OCI-LY3 (cell line): Measurements from ENCODE around the gene ZNRF2.

Source experiments
- H2AFZ ChIP-seq: fragments of 200-600, 300-600 bp; shearing (Covaris generic); 2 replicates; pipeline ENCODE4 v1.6.0; 2014; ENCODE audit warnings: antibody characterized with exemption, low read depth, low read length
- H3K27ac ChIP-seq: fragments of 200-600, 300-600 bp; sonication (generic); 2 replicates; pipeline ENCODE4 v1.5.1; 2014; ENCODE audit warnings: mild to moderate bottlenecking, low read length, moderate library complexity, mixed read lengths
- H3K27me3 ChIP-seq: fragments of 200-600, 300-600 bp; sonication (generic); 2 replicates; pipeline ENCODE4 v1.6.1; 2014; ENCODE audit warnings: low read depth, low read length, mixed read lengths
- H3K36me3 ChIP-seq: fragments of 200-600, 300-600 bp; sonication (generic); replicated peaks from 2 replicates; pipeline ENCODE3; 2014; ENCODE audit warnings: low read depth, low read length, mixed read lengths
- H3K4me1 ChIP-seq: fragments of 300-600, 200-600 bp; sonication (generic); 2 replicates; pipeline ENCODE4 v1.6.1; 2014; ENCODE audit warnings: low read length, mixed read lengths
- H3K4me2 ChIP-seq: fragments of 200-600, 300-600 bp; sonication (generic); 2 replicates; pipeline ENCODE4 v1.6.1; 2014; ENCODE audit warnings: low read length, mixed read lengths
- H3K4me3 ChIP-seq: fragments of 300-600, 200-600 bp; sonication (generic); 2 replicates; pipeline ENCODE4 v1.5.1; 2014; ENCODE audit warnings: antibody characterized with exemption, mild to moderate bottlenecking, low read length, moderate library complexity
- H3K79me2 ChIP-seq: fragments of 300-600, 200-600 bp; shearing (Covaris generic); 2 replicates; pipeline ENCODE4 v1.6.1; 2014; ENCODE audit warnings: mild to moderate bottlenecking, low read length, mixed read lengths
- H3K9ac ChIP-seq: fragments of 300-600, 200-600 bp; shearing (Covaris generic); 2 replicates; pipeline ENCODE4 v1.6.0; 2014; ENCODE audit warnings: mild to moderate bottlenecking, low read length, moderate library complexity
- H3K9me3 ChIP-seq: fragments of 200-600, 300-600 bp; shearing (Covaris generic); 2 replicates; pipeline ENCODE4 v1.6.1; 2014; ENCODE audit warnings: low read length, mixed read lengths; ENCODE audit not compliant: insufficient read depth
- H4K20me1 ChIP-seq: fragments of 200-600, 300-600 bp; sonication (generic); 2 replicates; pipeline ENCODE4 v1.6.1; 2016; ENCODE audit warnings: low read length, mixed read lengths; ENCODE audit not compliant: insufficient read depth
- EZH2phosphoT487 ChIP-seq: fragments of 200-600 bp; shearing (Covaris generic); IDR thresholded peaks from 2 replicates; pipeline ENCODE4 v1.6.1; 2018; ENCODE audit warnings: antibody characterized with exemption, mixed run types, low read depth
- TF ChIP-seq, protein P1 (sequence below): fragments of 200-600, 300-600 bp; sonication (generic); IDR thresholded peaks from 2 replicates; pipeline ENCODE4 v1.5.1; 2014; ENCODE audit warnings: antibody characterized with exemption, low read length, low read depth

The ZNRF2 gene

DNA sequence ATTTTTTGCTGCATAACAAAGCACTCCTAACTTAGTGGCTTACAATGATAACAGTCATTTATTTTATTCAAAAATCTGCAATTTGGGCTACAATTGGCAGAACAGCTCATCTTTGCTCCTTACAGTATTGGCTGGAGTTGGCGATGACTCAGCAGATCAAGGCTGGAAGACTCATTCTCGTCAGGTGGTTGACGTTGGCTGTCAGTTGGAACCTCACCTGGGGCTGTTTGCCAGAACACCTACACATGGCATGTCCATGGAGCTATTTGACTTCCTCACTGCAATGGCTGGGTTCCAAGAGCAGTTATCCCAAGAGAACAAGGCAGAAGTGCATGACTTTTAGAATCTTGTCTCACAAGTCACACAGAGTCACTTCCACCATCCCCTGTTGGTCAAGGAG lies 119.1 kb downstream of the ZNRF2 start:
- Histone ChIP-seq H3K36me3 (peaks cover 4% of the 10 kb centered on the region), H3K4me2 (no peak overlapping the region), H3K27ac (no peak overlapping the region), H3K4me3 (no peak overlapping the region), H3K27me3 (no peaks in the 10 kb centered on the region), H3K4me1 (no peaks in the 10 kb centered on the region), H3K9me3 (no peaks in the 10 kb centered on the region), H4K20me1 (no peaks in the 10 kb centered on the region), H3K79me2 (no peaks in the 10 kb centered on the region), H3K9ac (no peak overlapping the region), H2AFZ (no peak overlapping the region)
- TF ChIP-seq EZH2phosphoT487 = no peak
- TF ChIP-seq, protein P1, sequence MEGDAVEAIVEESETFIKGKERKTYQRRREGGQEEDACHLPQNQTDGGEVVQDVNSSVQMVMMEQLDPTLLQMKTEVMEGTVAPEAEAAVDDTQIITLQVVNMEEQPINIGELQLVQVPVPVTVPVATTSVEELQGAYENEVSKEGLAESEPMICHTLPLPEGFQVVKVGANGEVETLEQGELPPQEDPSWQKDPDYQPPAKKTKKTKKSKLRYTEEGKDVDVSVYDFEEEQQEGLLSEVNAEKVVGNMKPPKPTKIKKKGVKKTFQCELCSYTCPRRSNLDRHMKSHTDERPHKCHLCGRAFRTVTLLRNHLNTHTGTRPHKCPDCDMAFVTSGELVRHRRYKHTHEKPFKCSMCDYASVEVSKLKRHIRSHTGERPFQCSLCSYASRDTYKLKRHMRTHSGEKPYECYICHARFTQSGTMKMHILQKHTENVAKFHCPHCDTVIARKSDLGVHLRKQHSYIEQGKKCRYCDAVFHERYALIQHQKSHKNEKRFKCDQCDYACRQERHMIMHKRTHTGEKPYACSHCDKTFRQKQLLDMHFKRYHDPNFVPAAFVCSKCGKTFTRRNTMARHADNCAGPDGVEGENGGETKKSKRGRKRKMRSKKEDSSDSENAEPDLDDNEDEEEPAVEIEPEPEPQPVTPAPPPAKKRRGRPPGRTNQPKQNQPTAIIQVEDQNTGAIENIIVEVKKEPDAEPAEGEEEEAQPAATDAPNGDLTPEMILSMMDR = no peak

DNA sequence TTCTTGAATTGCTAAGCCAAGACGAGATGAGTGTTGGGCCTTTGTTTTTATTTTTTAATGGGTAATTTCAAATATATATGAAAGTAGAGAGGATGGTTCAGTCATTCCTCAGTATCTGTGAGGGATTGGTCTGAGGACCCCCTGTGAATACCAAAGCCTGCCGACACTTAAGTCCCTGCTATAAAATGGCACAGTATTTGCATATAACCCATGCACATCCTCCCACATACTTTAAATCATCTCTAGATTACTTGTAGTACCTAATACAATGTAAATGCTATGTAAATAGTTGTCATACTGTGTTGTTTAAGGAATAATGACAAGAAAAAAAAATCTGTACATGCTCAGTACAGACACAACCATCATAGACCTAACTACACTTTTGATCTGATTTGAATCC lies 120.8 kb downstream of the ZNRF2 start:
- peaks cover 4% of the 10 kb centered on the region for H3K36me3 ChIP-seq
- H3K4me3 ChIP-seq = no peak overlapping the region
- H4K20me1 ChIP-seq = no peaks in the 10 kb centered on the region
- no peaks in the 10 kb centered on the region for H3K79me2 ChIP-seq
- H3K9me3 ChIP-seq = no peaks in the 10 kb centered on the region
- TF ChIP-seq EZH2phosphoT487 = no peak
- TF ChIP-seq, protein P1 = no peak
- no peak overlapping the region for H2AFZ ChIP-seq
- H3K27ac ChIP-seq = no peak overlapping the region
- no peak overlapping the region for H3K4me2 ChIP-seq
- no peaks in the 10 kb centered on the region for H3K27me3 ChIP-seq
- no peaks in the 10 kb centered on the region for H3K4me1 ChIP-seq
- no peak overlapping the region for H3K9ac ChIP-seq

DNA sequence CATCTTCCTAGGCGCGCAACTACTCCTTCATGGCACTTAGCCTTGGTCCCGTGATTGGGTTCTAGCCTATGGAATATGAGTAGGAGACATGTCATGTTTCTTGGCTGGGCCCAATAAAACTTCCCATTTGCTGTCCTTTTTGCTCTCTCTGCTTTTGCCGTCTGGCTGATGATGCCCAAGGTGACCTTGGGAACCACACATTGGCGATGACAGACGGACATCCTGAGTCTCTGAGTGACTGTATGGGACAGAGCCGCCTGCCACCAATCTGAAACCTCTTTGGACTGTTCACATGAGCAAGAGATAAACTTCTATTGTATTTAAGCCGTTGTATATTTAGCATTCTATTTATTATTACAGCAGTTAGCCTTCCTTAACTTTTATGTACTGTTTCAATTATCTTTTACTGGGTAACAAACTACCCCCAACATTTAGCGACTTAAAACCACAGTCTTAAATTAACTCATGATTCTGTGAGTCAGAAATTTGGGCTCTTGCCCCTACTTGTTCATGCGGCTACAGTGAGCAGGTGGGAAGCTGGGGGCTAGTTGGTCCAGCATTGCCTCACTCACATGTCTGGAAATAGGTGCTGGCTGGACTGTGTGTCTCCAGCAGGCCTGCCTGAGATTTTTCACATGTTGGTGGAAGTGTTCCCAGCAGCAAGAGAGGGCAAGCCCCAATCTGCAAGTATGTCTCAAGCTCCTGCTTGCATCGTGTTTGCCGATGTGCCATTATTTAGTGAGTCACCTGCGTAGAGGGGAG lies 122.4 kb downstream of the ZNRF2 start:
- no peak overlapping the region for H2AFZ ChIP-seq
- H3K79me2 ChIP-seq = no peaks in the 10 kb centered on the region
- no peaks in the 10 kb centered on the region for H4K20me1 ChIP-seq
- no peaks in the 10 kb centered on the region for H3K9me3 ChIP-seq
- no peak overlapping the region for H3K4me2 ChIP-seq
- H3K36me3 ChIP-seq = peaks cover 4% of the 10 kb centered on the region
- H3K4me3 ChIP-seq = no peak overlapping the region
- no peaks in the 10 kb centered on the region for H3K27me3 ChIP-seq
- H3K9ac ChIP-seq = no peak overlapping the region
- TF ChIP-seq, protein P1 = no peak
- no peak for TF ChIP-seq EZH2phosphoT487
- H3K4me1 ChIP-seq = peaks cover 11% of the 10 kb centered on the region
- H3K27ac ChIP-seq = no peak overlapping the region

DNA sequence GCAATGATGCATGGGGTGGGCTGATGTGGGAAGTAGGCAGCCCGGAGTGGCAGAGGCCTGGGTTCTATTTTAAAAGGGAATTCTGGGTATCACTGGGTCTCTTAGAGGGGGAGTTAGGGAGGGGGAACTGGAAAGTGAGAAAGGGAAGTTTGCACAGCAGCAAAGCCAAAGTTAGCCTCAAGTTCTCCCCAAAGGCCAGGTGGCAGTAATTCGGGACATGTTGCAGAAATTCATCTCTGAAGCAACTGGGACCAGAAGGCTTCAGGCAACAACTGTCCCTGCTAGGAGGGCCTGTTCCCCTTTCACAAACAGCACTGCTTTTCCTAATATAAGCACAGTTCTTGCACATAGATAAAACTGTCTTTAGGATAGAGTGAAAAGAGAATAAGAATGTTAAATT lies 126.8 kb downstream of the ZNRF2 start:
- Histone ChIP-seq H3K4me1 (peaks cover 18% of the 10 kb centered on the region), H3K4me2 (peak overlapping the region; percentile 15)

More for the DNA sequence above, 126.8 kb downstream of the ZNRF2 start:
- Histone ChIP-seq H3K27me3 (no peaks in the 10 kb centered on the region), H4K20me1 (no peaks in the 10 kb centered on the region), H3K27ac (no peak overlapping the region), H3K4me3 (no peak overlapping the region), H3K79me2 (no peaks in the 10 kb centered on the region), H3K36me3 (peaks cover 9% of the 10 kb centered on the region), H3K9ac (no peak overlapping the region), H2AFZ (no peak overlapping the region), H3K9me3 (no peaks in the 10 kb centered on the region)
- TF ChIP-seq, protein P1 = no peak
- no peak for TF ChIP-seq EZH2phosphoT487
